GM19463 (cell line): Measurements from ENCODE around the gene RAB11FIP3.

Source experiments
- ATAC-seq: cut with Tn5 transposase; IDR thresholded peaks from one replicate; pipeline ENCODE4 v1.9.1; 2021; ENCODE audit warnings: mild to moderate bottlenecking, moderate library complexity; ENCODE audit not compliant: unreplicated experiment

The RAB11FIP3 gene

GRCh38 chr16:548586-548985 is 123.1 kb downstream of the RAB11FIP3 start:
- no peak for ATAC-seq

- ATAC-seq, result no peak
Measured at GRCh38 chr16:549544-550263, 124.3 kb downstream of the RAB11FIP3 start.

DNA sequence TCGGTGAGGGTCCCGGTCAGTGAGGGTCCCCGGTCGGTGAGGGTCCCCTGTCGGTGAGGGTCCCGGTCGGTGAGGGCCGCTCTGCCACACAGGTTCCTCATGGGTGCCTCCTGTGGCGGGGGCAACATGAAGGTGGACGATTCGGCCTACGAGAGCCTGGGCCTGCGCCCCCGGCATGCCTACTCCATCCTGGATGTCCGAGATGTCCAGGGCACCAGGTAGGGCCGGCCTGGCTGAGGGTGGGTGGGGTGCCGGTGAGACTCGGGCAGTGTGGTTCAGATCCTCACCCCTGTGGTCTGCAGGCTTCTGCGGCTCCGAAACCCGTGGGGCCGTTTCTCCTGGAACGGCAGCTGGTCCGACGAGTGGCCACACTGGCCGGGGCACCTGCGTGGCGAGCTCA is 125.8 kb downstream of the RAB11FIP3 start:
- no peak for ATAC-seq

GRCh38 chr16:552171-552570 is 126.7 kb downstream of the RAB11FIP3 start:
- ATAC-seq, result no peak

DNA sequence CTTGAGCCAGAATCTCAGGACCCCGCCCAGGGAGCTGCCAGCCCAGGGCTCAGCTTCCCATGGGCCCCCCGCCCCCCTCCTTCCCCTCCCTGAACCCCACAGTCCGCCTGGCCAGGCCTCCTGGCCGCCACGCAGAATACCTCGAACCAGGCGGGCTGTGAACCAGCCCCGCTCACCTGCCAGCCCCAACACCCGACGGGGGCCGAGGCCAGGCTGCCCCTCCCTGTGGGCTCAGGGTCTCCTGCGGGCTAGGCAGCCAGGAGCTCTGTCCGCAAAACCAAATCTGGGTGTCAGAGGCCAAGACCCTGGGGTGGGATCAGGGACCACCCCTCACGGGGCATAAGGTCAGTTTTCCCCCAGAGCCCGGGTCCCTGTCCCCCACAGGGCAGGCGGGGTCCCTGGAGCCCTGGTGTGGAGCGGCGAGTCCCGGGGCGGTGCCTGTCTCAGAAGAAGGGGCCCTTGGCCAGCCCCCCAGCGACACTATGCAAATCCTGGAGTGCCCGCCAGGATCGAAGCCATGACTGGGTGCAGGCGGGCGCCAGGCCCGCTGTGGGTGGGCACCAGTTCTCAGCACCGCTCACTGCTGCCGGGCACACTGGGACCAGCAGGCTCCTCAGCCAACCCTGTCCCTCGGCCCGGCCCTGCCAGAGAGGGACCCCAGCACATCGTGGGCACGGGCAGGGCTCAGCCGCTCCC is 128.3 kb downstream of the RAB11FIP3 start:
- ATAC-seq, result no peak

- ATAC-seq, result no peak
Measured at GRCh38 chr16:554297-554621, 128.8 kb downstream of the RAB11FIP3 start.

- ATAC-seq, result no peak
Measured at GRCh38 chr16:554640-555365, 129.4 kb downstream of the RAB11FIP3 start.

GRCh38 chr16:555528-556473 is 130.4 kb downstream of the RAB11FIP3 start:
- no peak for ATAC-seq

GRCh38 chr16:556474-557173 is 131.2 kb downstream of the RAB11FIP3 start:
- no peak for ATAC-seq

GRCh38 chr16:557463-558297 is 132.2 kb downstream of the RAB11FIP3 start:
- ATAC-seq, result no peak

DNA sequence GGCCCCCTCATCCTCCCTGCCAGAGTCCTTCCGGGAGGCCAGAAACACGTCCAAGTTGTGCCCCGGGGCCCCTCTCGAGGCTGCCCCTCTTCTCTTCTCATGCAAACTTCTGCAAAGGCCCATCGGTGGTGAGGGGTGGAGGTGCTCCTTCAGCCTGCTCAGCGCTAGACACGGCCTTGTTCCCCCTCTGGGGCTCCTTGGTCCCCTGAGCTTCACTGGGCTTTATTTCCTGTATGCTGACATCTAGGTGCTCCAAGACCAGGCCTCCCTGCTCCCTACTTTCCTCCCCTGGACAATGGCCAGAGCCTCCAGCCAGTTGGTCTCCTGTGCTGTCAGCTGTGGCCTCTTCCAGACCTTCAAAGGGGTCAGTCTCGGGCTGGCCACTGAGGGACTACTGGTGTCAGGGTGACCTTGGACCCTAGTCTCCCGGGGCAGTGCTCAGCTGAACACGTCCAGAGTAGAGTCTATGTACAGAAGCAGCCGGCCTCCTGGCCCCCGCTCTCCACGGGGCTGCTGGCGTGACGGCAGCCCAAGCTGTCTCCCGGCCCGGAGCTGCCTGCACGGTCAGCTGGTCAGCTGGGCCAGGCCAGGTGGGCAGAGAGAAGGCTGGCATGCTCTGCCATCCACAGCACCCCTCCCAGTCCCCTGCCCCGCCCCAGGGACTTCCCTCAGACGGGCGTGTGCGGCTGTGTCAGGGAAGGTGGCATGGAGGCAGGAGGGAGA is 133.0 kb downstream of the RAB11FIP3 start:
- ATAC-seq, result no peak

DNA sequence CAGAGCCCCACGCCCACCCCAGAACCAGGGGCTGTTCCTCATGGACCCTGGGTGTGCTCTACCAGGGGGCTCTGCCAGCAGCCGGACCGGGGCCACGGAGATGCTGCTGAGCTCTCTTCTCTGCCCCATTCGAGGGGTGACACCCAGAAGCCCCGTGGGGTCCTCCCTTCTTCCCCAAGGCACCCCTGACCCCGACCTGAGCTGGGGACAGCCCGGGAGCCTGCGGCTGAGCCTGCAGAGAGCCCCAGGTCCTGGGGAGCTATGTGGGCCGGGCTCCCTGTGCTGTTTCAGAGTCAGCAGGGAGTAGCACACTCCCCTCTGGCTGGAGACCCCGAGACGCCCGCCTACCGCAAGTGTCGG is 133.6 kb downstream of the RAB11FIP3 start:
- no peak for ATAC-seq

- ATAC-seq, result no peak
Measured at GRCh38 chr16:559411-560203, 134.2 kb downstream of the RAB11FIP3 start.

DNA sequence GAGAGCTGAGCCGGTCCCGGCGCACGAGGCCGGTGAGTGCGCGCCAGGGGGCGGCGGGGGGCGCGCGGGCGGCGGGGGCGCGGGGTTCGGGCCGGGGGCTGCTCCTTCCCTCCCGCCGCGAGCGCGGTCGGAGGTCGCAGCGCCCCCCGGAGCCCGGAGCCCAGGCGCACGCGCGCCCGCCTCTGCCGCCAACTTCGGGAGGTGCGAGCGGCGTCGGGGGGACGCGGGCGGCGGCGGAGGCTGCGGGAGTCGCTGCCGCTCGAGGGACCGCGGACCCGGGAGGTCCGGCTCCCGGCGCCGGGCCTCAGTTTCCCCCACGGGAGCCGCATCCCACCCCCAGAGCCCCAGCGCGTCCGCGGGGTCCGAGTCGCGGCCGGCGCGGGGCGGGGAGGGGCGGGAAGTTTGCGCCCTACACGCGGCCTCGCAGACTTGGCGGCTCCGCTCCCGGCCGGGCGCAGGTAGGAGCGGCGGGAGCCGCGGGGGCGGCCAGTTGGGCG is 134.8 kb downstream of the RAB11FIP3 start, which contains the start of gene PRR35:
PRR35 (plus strand) TSS at position 191 of the 497 bp plus-strand sequence. CDS start 2,901 bp downstream, outside the sequence.
- ATAC-seq, result no peak

GRCh38 chr16:560701-561412 is 135.4 kb downstream of the RAB11FIP3 start:
- no peak for ATAC-seq

DNA sequence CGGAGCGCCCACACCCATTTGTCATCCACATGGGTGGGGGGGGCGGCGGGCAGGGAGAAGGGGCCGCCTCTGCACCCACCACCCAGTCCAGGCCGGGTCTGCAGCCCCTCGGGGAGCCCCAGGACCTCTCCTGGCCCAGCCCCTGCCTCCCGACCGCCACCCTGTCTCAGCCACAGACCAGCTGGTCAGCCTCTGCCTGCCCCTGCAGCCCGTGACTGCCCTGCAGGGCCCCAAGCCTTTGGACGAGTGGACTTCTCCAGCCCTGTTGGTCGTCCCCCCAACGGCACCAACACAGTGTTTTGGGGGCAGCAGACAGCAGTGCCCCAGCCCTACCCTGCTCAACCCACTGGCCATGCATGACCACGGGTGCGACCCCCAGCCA is 136.0 kb downstream of the RAB11FIP3 start:
- no peak for ATAC-seq
